GM19238 (cell line): ENCODE measurements around the gene CCDC107.

Experiments used
- DNase-seq: peaks from one replicate; pipeline ENCODE4 v3.0.0; 2011; ENCODE audit warnings: low spot score; ENCODE audit not compliant: insufficient read length

Gene CCDC107

DNA sequence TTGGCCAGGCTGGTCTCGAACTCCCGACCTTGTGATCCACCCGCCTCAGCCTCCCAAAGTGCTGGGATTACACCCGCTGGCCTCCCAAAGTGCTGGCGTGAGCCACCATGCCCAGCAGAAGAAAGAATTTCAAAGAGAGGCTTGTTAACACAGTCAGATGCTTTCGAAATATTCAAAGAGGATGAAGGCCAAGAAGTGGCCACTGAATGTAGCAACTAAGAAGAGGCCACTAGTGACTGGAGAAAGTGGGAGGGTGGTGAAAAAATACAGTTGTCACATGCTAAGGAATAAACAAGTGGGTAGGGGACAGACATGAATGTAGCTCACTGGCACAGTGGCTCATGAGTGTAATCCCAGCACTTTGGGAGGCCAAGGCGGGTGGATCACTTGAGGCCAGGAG is 44.6 kb downstream of the CCDC107 start:
- no peak for DNase-seq

DNA sequence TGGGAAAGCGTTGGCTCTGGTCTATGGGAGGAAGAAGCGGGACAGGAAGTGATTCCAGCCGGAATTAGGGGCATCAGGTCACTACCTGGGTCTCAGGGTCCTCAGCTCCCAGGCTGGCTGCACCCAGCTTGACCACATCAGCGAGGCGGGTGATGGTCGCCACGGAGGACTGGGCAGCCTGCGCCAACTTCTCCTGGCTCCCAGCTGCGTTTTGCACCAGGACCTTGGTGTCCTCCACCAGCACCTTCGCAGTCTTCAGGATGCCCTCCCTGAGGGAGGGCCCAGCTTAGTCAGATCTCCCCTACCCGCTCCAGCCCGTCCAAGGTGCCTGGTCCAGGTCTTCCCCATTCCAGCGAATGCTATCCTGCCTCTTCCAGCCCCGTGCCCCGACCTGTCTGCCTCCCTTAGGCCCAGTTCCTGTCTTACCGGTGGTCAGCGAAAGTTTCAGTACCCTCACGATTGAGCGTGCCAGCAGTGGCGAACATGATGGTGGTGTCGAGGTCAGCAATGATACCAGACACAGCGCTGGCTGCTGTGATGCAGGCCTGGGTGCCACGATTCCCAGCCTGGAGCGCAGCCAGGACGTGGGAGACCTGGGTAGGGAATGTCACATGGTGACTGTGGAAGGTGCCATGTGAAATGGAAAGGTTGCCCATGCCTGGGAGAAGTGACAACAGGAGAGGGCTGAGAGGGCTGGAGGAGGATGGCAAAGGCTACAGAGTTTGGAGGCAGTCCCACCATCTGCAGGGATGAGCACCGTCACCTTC is 46.0 kb downstream of the CCDC107 start:
- DNase-seq = no peak

DNA sequence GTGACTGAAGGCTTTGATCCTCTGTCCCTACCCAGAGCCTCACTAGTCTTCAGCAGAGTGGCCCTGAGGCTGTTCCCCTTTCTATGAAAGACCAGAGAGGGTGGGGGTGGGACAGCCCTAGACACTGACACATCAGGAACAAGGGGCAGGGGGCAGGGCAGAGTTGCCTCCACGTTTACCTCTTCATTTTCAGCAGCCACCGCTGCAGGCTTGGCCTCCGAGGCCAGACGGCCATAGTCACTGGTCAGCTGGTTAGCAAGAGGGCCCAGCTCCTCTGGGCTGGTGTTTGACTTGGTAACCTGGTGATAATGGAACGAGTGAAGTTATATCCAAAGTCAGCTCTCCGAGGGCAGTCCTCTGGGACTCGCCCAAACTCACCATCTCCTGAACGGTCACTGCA is 47.3 kb downstream of the CCDC107 start:
- DNase-seq = no peak

DNA sequence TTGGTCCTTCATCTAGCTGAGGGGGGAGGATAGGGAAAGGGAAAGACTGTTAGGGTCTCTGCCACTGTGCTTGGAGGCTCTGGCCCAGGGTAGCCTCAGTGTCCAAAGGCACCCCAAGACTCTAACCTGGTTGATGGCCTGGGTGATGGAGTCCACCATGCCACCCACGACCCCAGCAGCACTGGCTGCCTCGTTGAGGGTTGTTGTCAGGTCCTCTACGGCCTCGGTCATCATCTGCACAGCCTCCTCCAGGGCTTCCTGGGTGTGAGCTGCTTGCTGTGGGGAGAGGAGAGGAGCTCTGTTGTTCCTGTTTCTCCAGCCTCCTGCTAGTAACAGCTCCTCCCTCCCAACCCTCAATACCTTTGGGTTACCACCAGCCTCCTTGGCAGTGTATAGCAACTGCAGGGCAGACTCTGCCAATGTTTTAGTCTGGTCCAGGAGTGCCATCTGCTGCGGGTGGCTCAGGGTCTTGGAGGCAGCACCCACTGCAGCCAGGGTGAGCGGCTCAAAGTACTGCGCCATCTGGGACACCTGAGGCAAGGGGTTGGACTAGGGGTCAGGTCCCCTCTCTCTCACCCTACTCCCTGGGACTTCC is 47.8 kb downstream of the CCDC107 start:
- DNase-seq = no peak

DNA sequence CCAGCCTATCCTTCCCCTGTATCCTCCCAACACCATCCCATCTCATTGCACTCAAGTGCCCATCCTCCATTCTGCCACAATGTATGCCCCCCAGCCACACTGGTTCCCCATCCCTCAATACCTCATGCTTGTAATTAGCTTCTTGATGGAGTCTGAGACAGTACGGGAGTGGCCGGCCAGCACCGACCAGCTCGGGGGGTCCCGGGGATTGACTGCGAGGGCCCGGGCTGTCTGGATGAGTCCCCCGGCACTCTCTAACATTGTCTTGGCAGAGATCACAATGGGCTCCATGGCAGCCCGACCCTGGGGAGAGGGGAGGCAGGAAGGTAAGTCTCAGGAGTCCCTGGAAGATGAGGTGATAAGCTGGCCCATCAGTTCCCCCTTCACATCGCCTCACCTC is 48.9 kb downstream of the CCDC107 start:
- no peak for DNase-seq

DNA sequence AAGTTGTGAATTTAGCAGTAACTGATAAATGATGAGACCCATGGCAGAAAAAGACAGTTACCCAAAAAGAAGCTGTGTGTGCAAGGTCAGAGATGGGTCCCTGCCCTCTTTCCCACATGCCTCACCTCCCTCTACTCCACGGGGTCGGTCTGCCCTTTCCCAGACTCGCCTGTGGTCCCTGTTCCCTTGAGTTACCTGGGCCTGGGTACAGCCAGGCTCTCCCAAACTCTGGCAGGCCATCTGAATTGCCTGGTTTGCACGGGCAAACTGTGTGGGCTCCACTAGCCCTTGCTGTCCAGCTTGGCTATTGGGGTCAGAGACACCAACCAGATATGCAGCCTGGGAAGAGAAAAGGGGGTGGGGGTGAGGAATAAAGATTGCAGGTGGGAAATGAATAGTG is 50.1 kb downstream of the CCDC107 start:
- DNase-seq = no peak

DNA sequence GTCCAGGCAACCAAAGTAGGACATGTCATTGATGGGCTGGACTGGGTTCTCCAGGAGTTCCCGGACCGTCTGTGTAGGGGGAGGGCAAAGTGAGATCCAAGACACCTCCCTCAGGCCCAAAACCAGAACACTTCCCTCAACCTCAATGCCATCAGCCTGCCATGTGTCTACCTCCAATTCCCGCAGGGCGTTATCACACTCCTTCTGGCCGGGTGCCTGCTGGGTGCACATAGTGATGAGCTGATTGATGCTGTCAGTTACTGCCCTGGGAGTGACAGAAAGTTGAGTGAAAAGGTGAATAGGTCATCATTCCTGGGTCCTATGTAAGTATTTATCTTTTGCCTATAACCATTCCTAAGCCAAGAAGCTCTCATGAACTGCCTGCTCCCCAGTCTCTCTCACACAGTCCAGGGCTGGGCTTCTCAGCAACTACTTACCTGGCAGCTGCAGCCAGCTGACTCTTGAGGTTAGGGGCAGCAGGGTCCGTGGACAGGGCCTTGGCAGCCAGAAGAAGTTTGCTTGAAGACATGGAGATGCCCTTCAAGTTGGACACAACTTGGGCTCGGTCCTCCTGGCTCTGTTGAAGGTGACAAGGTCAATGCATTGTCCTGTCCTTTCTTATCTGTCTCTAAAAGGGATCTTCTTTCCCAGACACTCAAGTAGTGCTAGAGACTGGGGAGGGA is 52.9 kb downstream of the CCDC107 start:
- DNase-seq = no peak
